Fibroblast of the conjunctiva (primary cell): ENCODE data around the gene DIO1.

ENCODE experiments used
- DNase-seq: peaks from one replicate; pipeline ENCODE4 v3.0.0-alpha.2; 2010; ENCODE audit warnings: low read depth

The DIO1 gene

DNA sequence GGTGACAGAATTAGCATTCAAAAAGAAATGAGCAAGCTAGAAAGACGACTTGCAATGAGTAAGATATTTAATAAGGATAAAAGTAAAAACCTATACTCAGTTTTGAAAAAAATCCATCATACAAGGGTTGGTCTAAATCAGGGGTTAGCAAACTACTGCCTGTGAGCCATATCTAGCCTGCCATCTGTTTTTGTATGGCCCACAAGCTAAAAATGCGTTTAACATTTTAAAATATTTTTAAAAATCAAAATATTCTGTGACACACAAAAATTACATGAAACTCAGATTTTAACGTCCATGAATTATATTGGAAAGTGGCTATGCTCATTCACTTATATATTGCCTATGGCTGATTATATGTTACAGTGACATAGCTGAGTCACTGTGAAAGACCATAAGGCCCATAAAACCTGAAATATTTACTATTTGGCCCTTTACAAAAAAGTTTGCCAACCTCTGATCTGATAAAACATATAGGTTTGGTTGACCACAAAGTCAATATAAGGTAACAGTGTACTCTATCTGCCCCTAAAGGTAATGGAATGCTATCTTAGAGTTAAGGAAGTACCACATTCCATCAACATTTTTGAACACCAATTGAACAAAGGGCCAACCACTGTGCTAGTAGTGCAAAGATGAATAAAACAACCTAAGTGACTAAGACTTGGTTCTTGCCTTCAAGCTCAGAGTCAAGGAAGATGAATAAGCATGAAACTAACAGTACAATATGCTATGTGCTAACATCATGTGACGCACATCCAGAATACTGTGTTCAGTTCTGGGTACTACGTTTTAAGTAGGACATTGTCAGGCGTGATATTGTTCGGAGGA is 48.4 kb downstream of the DIO1 start:
- DNase-seq: no peak

DNA sequence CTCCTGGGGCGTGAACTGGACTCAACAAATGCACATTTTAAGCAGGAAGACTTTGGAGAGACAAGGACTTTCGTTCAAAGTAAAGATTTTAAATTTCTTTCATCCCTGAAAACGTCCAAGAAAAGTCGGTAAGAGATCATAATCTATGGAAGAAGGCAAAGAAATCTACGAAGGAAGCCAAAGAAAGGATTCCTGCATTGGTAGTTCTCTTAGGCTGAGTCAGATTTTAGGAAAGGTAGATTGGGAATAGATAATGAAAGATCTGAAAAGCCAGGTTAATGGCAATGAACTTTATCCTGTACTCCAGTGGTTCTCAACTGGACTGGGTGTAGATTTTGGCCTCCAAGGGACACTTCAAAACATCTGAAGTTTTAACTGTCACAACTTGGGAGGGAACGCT is 49.1 kb downstream of the DIO1 start:
- DNase-seq: no peak

DNA sequence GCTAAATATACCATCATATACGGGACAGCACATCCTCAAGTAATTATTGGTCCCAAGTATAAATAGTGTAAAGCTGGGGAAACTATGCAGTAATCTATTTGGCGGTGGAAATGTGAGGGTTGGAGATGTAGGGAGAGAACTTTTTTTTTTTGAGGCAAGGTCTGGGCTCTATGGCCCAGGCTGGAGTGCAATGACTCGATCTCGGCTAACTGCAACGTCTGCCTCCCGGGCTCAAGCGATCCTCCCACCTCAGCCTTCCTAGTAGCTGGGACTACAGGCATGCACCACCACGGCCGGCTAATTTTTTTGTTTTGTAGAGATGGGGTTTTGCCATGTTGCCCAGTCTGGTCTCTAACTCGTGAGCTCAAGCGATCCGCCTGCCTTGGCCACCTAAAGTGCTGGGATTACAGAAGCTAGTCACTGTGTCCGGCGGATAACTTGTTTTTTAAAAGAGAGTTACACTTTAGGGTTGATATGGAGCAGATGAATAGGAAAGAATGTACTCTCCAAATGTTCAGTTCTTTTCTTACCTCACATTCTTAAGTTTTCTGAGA is 49.6 kb downstream of the DIO1 start:
- no peak for DNase-seq

DNA sequence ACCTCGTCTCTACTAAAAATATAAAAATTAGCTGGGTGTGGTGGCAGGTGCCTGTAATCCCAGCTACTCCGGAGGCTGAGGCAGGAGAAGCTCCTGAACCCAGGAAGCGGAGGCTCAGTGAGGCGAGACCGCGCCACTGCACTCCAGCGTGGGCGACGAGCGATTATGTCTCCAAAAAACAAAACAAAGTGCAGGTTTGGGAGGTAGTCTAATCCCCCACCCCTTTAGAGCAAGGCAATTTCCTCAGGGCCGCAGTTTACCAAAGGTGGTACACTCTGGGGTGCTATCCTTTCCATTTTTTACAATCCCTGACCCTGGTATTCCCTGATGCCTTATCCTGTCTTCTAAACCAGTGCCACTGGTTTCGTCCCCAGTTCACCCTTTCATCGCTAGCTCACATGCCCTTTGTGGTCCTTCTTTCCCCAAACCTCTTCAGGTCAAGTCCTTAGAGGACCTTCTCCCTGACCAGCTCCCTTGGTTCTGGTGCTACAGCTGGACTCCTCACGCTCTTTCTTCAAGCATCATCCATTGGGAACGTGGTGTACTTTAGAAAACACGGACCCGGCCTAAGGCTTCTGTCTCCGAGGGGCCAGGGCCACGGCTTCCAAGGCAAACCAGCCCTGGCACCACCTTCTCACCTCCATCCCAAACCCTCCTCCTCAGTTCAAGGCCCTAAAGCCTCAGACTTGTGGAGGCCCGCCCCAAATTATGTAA is 50.6 kb downstream of the DIO1 start:
- DNase-seq: no peak

DNA sequence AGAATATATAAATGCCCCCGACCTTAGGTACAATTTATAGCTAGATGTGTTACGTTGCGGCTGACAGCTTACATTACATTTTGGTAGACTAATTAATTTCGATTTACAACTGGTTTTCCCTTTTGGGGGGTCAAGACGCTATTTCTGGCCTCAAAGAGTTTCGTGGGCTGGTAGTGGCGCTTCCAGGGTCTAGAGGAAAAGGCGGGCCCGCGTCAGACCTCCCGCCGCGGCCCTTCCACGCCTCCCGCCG is 51.1 kb downstream of the DIO1 start:
- no peak for DNase-seq

DNA sequence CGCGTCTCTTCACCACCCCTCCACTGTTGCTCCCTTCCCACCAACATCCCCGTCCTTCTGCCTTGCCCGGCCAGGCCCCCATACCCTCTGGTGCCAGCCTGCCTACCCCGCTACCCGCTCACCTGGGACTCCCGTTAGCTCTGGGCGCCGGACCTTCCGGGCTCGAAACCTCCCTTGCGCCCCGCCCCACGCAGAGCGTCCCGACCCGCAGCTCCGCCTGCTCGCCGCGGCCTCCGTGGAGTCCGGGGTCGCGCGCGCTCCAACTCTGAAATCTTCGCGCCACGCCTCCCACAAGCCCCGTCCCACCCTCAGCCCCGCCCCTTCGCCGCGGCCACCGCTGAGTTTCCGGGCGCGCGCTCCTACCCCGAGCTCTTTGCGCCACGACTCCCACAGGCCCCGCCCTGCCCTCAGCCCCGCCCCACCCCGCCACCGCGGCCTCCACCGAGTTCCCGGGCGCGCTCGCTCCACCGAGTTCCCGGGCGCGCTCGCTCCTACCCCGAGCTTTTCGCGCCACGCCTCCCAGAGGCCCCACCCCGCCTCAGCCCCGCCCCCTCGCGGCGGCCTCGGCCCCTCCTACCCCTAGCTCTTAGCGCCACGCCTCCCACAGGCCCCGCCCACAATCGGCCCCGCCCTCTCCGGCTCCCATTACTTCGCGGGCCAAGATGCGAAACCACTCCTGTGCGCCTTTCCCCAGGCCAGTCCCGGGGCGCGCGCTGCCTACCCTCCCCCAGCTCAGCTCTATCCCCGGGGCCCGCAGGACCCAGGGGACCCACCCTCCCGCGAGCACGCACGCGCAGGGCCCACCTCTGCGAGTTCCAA is 51.7 kb downstream of the DIO1 start, which contains the start of gene IFT25:
Gene IFT25, minus strand, starts transcription at position 267 of the 819 bp plus-strand sequence. CDS start 5,617 bp downstream, outside the sequence.
- peak; percentile 92 for DNase-seq

DNA sequence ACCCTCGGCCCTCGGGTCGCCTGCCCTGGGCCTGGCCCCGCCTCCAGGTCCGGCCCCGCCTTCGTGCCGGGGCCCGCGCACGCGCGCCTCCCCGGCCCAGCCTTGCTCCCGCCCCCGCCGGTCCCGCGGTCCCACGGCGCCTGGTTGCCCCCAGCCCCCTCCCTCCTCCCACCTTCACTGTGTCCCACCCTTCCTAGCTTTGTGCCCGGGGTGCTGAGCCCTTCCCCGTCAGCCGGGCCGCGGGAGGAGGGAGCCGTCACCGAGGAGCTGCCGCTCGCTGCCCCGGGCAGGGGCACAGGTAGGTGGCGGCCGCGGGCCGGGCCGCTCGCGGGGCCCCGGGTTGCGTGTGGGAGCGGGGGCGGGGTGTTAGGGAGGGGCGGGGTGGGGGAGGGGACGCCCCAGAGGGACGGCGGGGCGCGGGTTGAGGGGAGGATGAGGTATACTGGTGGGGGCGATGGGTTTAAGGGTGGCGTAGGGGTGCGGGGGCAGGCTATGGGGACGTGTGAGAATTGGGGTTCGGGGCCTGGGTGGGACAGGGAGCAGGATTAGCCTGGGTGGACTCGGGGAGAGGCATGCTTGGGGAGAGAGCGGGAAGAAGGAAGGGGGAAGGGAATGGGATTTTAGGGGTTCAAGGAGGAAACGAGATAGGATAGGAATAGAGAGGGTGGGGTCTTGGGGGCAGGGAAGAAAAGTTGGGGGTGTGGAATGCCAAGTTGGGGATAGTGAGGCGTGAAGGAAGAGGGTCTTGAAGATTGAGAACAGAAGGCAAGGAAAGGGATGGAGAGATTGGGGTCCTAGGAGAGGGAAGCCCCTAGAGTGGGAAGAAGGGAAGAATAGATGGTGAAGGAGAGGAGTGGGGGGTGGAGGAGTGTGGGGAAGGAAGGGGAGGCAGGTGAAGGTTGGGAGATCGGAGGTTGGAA is 52.5 kb downstream of the DIO1 start, which contains the start of gene LRRC42:
Gene LRRC42, plus strand, starts transcription at position 99 of the 920 bp plus-strand sequence. CDS start 5,650 bp downstream, outside the sequence.
- DNase-seq: no peak

DNA sequence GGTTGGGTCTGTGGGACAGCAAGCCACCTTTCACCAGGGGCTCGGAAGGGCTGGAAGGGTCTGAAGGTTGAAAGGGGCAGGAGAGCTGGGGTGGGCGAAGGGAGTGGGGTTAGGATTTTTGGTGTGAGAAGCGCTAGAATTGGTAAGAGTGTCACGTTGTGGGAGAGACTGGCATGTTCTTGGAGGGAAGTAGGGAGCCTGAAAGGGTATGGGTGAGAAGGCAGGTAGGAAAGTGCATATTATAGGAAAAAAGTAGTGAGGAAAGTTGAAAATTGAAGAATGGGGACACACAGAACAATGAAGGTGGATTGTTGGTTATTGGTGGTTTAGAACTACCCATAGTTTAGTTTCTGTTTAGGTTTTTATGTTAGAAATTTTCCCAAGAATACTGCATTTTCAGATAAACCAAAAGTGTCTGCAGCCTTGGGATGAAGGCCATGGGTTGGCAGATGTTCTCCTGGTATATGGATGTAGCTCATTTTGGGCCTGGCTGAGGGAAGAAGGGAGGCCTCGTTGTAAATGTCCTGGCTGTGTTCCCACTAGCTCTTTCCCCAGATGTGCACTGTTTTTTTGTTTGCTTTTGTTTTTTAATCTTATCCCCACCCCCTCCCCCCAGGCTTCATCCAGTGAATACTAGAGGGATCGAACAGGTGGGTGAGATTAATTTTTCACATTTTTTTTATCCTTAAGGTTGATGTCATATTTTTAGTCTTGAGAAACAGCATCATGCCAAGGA is 53.4 kb downstream of the DIO1 start:
- no peak for DNase-seq

DNA sequence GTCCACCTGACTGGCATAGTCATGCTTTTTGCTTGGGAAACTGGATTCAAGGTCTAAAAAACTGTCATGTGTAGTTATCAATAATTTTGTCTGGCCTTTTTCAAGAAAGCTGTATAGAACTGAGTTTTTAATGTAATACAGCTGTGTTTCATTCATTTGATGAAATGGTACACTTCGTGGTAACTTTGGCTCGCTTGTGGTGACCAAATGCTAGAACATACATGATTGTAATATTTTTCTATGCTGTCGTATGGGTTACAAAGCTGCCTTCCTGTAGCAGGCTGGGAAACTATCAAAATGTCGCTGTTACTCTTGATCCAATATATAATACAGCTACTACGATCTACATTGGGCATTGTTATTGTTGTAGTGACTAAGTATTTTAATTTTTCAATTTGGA is 54.3 kb downstream of the DIO1 start:
- no peak for DNase-seq

DNA sequence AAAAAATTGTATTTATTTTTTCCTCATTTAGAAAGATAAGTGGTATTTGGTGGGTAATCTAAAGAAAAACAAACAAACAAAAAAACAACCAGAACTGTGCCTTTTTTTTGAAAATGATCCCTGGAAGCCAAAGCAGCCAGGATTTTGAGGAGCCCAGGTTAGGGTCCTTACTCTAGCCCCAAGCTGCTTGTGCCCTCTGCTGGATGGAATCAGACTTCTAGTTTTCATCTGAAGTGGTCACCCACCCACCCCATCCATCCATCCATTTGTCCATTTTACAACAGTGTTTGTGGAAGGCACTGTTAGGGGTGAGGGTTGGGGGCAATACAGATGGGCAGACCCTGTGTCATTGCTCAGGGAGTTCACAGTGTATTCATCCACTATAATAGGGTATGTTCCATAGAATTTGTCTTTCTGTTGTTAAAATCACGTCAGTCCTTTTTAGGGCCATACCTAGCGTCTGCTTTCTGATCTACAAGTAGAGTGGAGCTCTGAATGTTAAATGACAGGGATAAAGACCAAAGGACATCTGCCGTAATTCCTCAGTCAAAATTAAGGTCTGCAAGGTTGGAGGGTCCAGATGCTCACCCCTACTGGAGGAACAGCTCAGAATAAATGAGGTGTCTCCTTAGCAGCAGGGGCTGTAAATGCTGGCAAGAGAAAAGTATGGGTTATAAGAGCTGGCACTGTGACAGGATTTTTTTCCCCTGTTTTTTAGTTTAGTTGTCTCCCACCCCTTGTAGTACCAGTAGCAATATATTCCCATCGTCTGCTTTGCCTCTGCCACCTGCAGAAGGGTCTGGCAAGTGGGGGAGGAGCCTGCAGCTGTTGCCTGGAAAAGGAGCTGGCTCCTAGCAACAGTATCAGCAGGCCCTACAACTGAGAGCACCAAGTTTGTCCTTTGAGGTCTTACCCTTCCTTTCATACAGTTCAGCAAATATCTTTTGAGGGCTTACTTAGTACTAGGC is 55.3 kb downstream of the DIO1 start:
- peak; percentile 33 for DNase-seq

DNA sequence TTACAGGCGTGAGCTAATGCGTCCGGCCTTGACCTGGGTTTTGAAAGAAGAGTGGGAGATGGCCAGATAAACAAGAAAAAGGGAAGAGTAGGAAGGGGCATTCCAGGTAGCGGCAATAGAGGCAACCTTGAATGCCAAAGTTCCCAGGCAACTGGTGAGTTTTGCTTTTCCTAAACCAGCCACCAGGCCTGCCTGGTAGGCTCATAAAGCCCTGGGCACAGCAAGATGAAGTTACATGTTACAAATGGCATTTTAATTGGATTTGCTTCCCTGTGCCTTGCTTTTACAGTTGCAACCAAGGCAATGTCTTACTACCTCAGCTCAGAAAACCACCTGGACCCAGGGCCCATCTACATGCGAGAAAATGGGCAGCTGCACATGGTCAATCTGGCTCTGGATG is 57.7 kb downstream of the DIO1 start:
- no peak for DNase-seq

DNA sequence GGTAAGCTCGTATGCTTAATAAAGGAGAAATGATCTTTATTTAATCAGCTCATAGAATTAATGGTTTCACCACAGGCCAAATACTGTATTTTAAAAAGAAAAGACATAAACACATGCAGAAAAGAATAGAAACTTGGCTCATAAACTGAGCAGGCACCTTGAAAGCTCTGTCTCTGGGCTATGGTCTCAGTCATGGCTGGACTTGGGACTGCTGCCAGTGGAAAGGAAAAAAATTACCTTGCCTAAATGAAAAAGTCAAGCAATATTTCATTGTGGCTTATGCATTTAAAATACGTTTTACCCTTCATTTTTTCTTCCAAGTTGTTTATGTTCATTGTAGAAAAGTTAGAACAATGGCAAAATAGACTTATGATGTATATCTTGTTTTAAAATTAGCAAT is 60.1 kb downstream of the DIO1 start:
- no peak for DNase-seq

DNA sequence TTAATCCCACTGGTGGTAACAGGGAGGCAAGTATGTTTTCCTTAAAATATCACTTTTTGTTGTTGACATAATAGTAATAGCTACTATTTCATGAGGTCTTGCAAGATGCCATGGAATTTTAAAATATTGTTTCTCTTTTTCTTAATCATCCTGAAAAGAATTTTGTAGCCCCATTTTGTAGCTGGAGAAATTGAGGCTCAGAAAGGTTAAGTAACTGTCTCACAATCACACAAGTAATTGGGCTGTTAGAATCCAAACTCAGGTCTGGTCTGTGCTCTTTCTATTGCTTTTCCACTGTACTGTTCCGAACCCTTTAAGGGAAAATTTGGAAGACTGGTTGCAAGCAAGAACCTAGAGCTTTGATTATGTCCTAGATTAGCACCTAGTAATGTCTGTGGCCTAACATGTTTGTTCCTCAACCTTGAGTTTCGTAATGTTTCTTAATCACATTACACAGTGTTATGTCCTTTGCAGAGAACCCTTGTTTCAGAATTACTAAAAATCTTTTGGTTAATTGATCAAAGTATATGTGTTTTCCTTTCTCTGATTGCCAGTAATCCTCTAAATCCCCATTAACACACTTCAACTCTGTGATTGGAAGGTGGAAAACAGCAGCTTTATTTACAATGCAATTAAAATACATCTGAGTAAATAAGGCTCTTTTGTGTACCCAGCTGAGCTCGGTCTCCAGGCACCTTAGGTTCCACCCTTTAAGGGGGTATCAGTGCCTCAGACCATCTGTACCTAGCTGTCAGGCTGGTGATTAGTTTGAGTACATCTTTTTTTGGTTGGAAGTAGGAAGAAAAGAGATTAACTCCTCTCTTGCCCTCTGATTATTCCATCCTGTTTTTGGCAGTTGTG is 62.6 kb downstream of the DIO1 start:
- no peak for DNase-seq

DNA sequence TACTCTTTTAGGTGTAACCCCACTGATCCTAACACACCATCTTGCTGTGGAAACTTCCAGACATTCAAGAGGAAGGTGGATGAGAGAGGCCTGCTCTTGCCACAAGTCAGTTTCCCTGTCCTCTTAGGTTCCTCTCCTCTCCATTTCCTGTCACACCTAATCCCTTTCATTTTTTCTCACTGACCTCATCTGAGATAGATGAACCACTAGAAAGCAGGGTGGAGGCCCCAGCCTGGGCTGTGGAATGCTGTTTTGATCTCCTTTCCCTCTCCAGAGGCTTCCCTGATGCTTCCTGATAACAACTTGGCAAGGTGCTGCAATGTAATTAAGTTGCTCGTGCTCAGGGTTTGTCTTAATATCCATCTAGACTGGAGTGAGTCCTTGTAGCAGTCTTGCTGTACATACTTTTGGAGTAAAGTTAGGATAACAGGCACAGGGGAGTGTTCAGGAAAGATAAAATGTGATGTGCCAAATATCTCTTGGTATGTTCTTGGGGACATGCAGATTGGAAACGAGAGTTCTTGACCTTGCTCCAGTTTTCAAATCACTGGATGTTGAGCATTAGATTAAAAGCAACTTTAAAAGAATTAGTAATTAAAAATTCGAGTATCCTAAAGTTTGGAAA is 63.3 kb downstream of the DIO1 start:
- no peak for DNase-seq

DNA sequence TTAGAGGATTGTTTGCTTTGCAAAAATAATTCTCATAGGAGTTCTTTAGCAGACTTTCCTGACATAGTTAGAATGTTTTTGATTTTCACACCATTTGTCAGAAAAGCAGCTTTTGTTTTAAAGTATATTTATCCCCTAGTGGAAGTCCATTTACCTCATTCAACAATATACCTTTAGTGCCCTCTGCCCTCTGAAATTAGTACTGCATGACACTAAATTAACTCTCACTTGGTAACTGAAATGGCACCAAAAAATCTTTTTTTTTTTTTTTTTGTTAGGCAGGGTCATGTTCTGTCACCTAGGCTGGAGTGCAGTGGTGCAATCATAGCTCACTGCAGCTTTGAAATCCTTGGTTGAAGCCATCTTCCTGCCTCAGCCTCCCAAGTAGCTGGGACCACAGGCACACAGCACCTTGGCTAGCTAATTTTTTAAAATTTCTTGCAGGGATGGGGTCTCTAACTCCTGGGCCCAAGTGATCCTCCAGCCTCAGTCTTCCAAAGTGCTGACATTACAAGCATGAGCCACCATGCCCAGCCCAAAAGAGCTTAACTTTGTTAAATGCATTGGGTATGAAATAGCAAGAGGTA is 65.8 kb downstream of the DIO1 start:
- DNase-seq: no peak
